Stimulated activated memory B cell treated with anti-CD40 and anti-IgM and Interleukin-4, amounts not matched to agents 10 μg/mL and 1 μg/mL and 100 μg/mL, for 72 hours (primary cell): ENCODE measurements around the gene ENTPD8.

Experiments
- ATAC-seq: fragments of 150-1000 bp; cut with Tn5 transposase; 2 replicates; pipeline ENCODE4 v1.10.0; 2021
- H3K27ac Mint-ChIP-seq: one replicate; pipeline ENCODE4 v1.8.0; 2022; ENCODE audit warnings: mild to moderate bottlenecking, mixed read lengths
- H3K27me3 Mint-ChIP-seq: one replicate; pipeline ENCODE4 v1.8.0; 2022; ENCODE audit warnings: mixed read lengths
- H3K36me3 Mint-ChIP-seq: one replicate; pipeline ENCODE4 v1.8.0; 2022; ENCODE audit warnings: mixed read lengths
- H3K4me1 Mint-ChIP-seq: one replicate; pipeline ENCODE4 v1.8.0; 2022; ENCODE audit warnings: mixed read lengths
- H3K4me3 Mint-ChIP-seq: one replicate; pipeline ENCODE4 v1.8.0; 2022; ENCODE audit warnings: mild to moderate bottlenecking, moderate library complexity, mixed read lengths
- H3K9me3 Mint-ChIP-seq: one replicate; pipeline ENCODE4 v1.8.0; 2022; ENCODE audit warnings: mixed read lengths

ENTPD8 gene

GRCh38 chr9:137441289-137441934 is at the start of gene ENTPD8:
Gene ENTPD8 (minus strand): TSS chr9:137441357. CDS start chr9:137438285, 3,072 bp downstream.
- peaks cover 7% of the 10 kb centered on the region for H3K4me1 Mint-ChIP-seq
- H3K9me3 Mint-ChIP-seq, result no peaks in the 10 kb centered on the region
- peak; percentile 34 for ATAC-seq
- H3K36me3 Mint-ChIP-seq, result no peaks in the 10 kb centered on the region
- peak within 1 kb of the TSS; percentile 5 for H3K4me3 Mint-ChIP-seq
- peaks cover 62% of the 10 kb centered on the region for H3K27me3 Mint-ChIP-seq
- H3K27ac Mint-ChIP-seq, result no peak within 1 kb of the TSS

- Mint-ChIP-seq H3K9me3 (no peaks in the 10 kb centered on the region), H3K4me3 (no peak overlapping the region), H3K27me3 (no peaks in the 10 kb centered on the region), H3K27ac (no peak overlapping the region), H3K4me1 (no peaks in the 10 kb centered on the region), H3K36me3 (peaks cover 6% of the 10 kb centered on the region)
- ATAC-seq, result no peak
Observed at GRCh38 chr9:137490532-137491186, 49.5 kb upstream of the ENTPD8 start.

- Mint-ChIP-seq H3K36me3 (no peaks in the 10 kb centered on the region), H3K4me1 (no peaks in the 10 kb centered on the region), H3K27me3 (no peaks in the 10 kb centered on the region), H3K27ac (no peak overlapping the region), H3K9me3 (no peaks in the 10 kb centered on the region), H3K4me3 (no peak overlapping the region)
- ATAC-seq, result no peak
Observed at GRCh38 chr9:137488906-137489305, 47.7 kb upstream of the ENTPD8 start.

- H3K36me3 Mint-ChIP-seq, result no peaks in the 10 kb centered on the region
- no peaks in the 10 kb centered on the region for H3K9me3 Mint-ChIP-seq
- H3K4me3 Mint-ChIP-seq, result no peak overlapping the region
- H3K27ac Mint-ChIP-seq, result no peak overlapping the region
- H3K27me3 Mint-ChIP-seq, result no peaks in the 10 kb centered on the region
- no peak for ATAC-seq
- H3K4me1 Mint-ChIP-seq, result no peaks in the 10 kb centered on the region
Observed at GRCh38 chr9:137488327-137488653, 47.1 kb upstream of the ENTPD8 start.

- Mint-ChIP-seq H3K9me3 (no peaks in the 10 kb centered on the region), H3K4me1 (no peaks in the 10 kb centered on the region), H3K36me3 (no peaks in the 10 kb centered on the region), H3K4me3 (no peak overlapping the region), H3K27me3 (no peaks in the 10 kb centered on the region), H3K27ac (no peak overlapping the region)
- no peak for ATAC-seq
Observed at GRCh38 chr9:137487454-137488326, 46.5 kb upstream of the ENTPD8 start.

GRCh38 chr9:137486545-137487453 is 45.6 kb upstream of the ENTPD8 start:
- no peak for ATAC-seq
- no peaks in the 10 kb centered on the region for H3K36me3 Mint-ChIP-seq
- no peaks in the 10 kb centered on the region for H3K9me3 Mint-ChIP-seq
- H3K4me1 Mint-ChIP-seq, result peaks cover 6% of the 10 kb centered on the region
- H3K4me3 Mint-ChIP-seq, result no peak overlapping the region
- no peaks in the 10 kb centered on the region for H3K27me3 Mint-ChIP-seq
- no peak overlapping the region for H3K27ac Mint-ChIP-seq

GRCh38 chr9:137486141-137486490 is 45.0 kb upstream of the ENTPD8 start:
- Mint-ChIP-seq H3K27ac (no peak overlapping the region), H3K36me3 (no peaks in the 10 kb centered on the region), H3K27me3 (no peaks in the 10 kb centered on the region), H3K4me1 (peaks cover 6% of the 10 kb centered on the region), H3K4me3 (no peak overlapping the region), H3K9me3 (no peaks in the 10 kb centered on the region)
- ATAC-seq, result no peak

- H3K27me3 Mint-ChIP-seq, result no peaks in the 10 kb centered on the region
- peaks cover 6% of the 10 kb centered on the region for H3K4me1 Mint-ChIP-seq
- no peak for ATAC-seq
- H3K36me3 Mint-ChIP-seq, result no peaks in the 10 kb centered on the region
- no peaks in the 10 kb centered on the region for H3K9me3 Mint-ChIP-seq
- H3K4me3 Mint-ChIP-seq, result no peak overlapping the region
- no peak overlapping the region for H3K27ac Mint-ChIP-seq
Observed at GRCh38 chr9:137485343-137486140, 44.4 kb upstream of the ENTPD8 start.

GRCh38 chr9:137484551-137485315 is 43.6 kb upstream of the ENTPD8 start:
- no peak for ATAC-seq
- H3K4me1 Mint-ChIP-seq, result peaks cover 6% of the 10 kb centered on the region
- no peaks in the 10 kb centered on the region for H3K36me3 Mint-ChIP-seq
- no peak overlapping the region for H3K4me3 Mint-ChIP-seq
- H3K27ac Mint-ChIP-seq, result no peak overlapping the region
- no peaks in the 10 kb centered on the region for H3K27me3 Mint-ChIP-seq
- no peaks in the 10 kb centered on the region for H3K9me3 Mint-ChIP-seq

- peak; percentile 56 for ATAC-seq
- H3K36me3 Mint-ChIP-seq, result no peaks in the 10 kb centered on the region
Observed at GRCh38 chr9:137482094-137482781, 41.1 kb upstream of the ENTPD8 start.

GRCh38 chr9:137480686-137481683 is 39.8 kb upstream of the ENTPD8 start:
- H3K27ac Mint-ChIP-seq, result no peak overlapping the region

More at GRCh38 chr9:137482094-137482781, 41.1 kb upstream of the ENTPD8 start:
- Mint-ChIP-seq H3K4me3 (no peak overlapping the region), H3K4me1 (peaks cover 6% of the 10 kb centered on the region), H3K9me3 (no peaks in the 10 kb centered on the region), H3K27me3 (no peaks in the 10 kb centered on the region), H3K27ac (peak overlapping the region; percentile 35)

GRCh38 chr9:137479892-137480685 is 38.9 kb upstream of the ENTPD8 start:
- Mint-ChIP-seq H3K36me3 (peaks cover 12% of the 10 kb centered on the region), H3K27ac (no peak overlapping the region), H3K27me3 (no peaks in the 10 kb centered on the region), H3K9me3 (peaks cover 7% of the 10 kb centered on the region), H3K4me3 (no peak overlapping the region), H3K4me1 (peaks cover 6% of the 10 kb centered on the region)
- no peak for ATAC-seq

More at GRCh38 chr9:137480686-137481683, 39.8 kb upstream of the ENTPD8 start:
- H3K9me3 Mint-ChIP-seq, result peaks cover 3% of the 10 kb centered on the region
- ATAC-seq, result no peak
- H3K4me1 Mint-ChIP-seq, result peaks cover 6% of the 10 kb centered on the region
- no peaks in the 10 kb centered on the region for H3K27me3 Mint-ChIP-seq
- H3K4me3 Mint-ChIP-seq, result no peak overlapping the region
- H3K36me3 Mint-ChIP-seq, result peaks cover 7% of the 10 kb centered on the region
